Endothelial cell of umbilical vein (primary cell): ENCODE results near the gene PLEKHM2.
A peak's percentile ranks its signal among the peaks of the same experiment; 100 is the strongest.

Experiments
- CTCF ChIP-seq, 2 donors: IDR thresholded peaks; 1 replicate in 1 of 2; 2 replicates in 1 of 2; pipeline ENCODE4 v1.5.1; 2011; ENCODE audit warnings: low read length in 2 of 2, mild to moderate bottlenecking in 2 of 2, moderate library complexity in 2 of 2, control low read depth in 1 of 2, inconsistent platforms in 1 of 2, low read depth in 1 of 2; ENCODE audit not compliant: insufficient read depth in 1 of 2; ENCODE audit errors: extremely low read depth in 1 of 2
- FOS ChIP-seq: IDR thresholded peaks from 2 replicates; pipeline ENCODE4 v1.6.1; 2011; ENCODE audit warnings: mild to moderate bottlenecking, low read length, moderate library complexity, borderline replicate concordance; ENCODE audit not compliant: insufficient read depth

GRCh38 chr1:15684468-15685291 lies 560 bp downstream of the PLEKHM2 start:
- TF ChIP-seq FOS (no peak), CTCF (IDR thresholded peaks at IDR 0.05; ENCODE audit: extremely low read depth in 1 of 2, insufficient read depth in 1 of 2, low read depth in 1 of 2, low read length in 2 of 2) (peak in 1 of 2 donors; percentile 8)
